Measurements from ENCODE around the gene KANK4.
A peak's percentile ranks its signal among the peaks of the same experiment; 100 is the strongest.

Gene KANK4

GRCh38 chr1:62304975-62305374 lies 14.3 kb downstream of the KANK4 start:
- no peaks in the 10 kb centered on the region for H3K9me3 Mint-ChIP-seq
- no peak overlapping the region for H3K4me3 Mint-ChIP-seq
- no peak for ATAC-seq (replicated peaks)
- no peaks in the 10 kb centered on the region for H3K4me1 Mint-ChIP-seq
- H3K36me3 Mint-ChIP-seq: no peaks in the 10 kb centered on the region
- H3K27me3 Mint-ChIP-seq: no peaks in the 10 kb centered on the region
- no peak for DNase-seq
- no peak overlapping the region for H3K27ac Mint-ChIP-seq

- no peaks in the 10 kb centered on the region for H3K4me1 Mint-ChIP-seq
- no peak overlapping the region for H3K4me3 Mint-ChIP-seq
- H3K36me3 Mint-ChIP-seq: no peaks in the 10 kb centered on the region
- ATAC-seq (replicated peaks) (no peak), DNase-seq (no peak)
- no peaks in the 10 kb centered on the region for H3K9me3 Mint-ChIP-seq
- no peak overlapping the region for H3K27ac Mint-ChIP-seq
- no peaks in the 10 kb centered on the region for H3K27me3 Mint-ChIP-seq
Observed at GRCh38 chr1:62304515-62304914, 14.7 kb downstream of the KANK4 start.

- Mint-ChIP-seq H3K4me3 (no peak overlapping the region), H3K27ac (no peak overlapping the region), H3K9me3 (no peaks in the 10 kb centered on the region), H3K27me3 (no peaks in the 10 kb centered on the region), H3K36me3 (no peaks in the 10 kb centered on the region), H3K4me1 (no peaks in the 10 kb centered on the region)
- DNase-seq (no peak), ATAC-seq (replicated peaks) (no peak)
Observed at GRCh38 chr1:62301726-62302390, 17.4 kb downstream of the KANK4 start.

- Mint-ChIP-seq H3K9me3 (no peaks in the 10 kb centered on the region), H3K27me3 (no peaks in the 10 kb centered on the region), H3K27ac (no peak overlapping the region), H3K4me1 (peaks cover 6 to 9% of the 10 kb centered on the region in 2 donors), H3K36me3 (no peaks in the 10 kb centered on the region), H3K4me3 (no peak overlapping the region)
- ATAC-seq (replicated peaks) (no peak), DNase-seq (no peak)
Observed at GRCh38 chr1:62299426-62300200, 19.6 kb downstream of the KANK4 start.

DNA sequence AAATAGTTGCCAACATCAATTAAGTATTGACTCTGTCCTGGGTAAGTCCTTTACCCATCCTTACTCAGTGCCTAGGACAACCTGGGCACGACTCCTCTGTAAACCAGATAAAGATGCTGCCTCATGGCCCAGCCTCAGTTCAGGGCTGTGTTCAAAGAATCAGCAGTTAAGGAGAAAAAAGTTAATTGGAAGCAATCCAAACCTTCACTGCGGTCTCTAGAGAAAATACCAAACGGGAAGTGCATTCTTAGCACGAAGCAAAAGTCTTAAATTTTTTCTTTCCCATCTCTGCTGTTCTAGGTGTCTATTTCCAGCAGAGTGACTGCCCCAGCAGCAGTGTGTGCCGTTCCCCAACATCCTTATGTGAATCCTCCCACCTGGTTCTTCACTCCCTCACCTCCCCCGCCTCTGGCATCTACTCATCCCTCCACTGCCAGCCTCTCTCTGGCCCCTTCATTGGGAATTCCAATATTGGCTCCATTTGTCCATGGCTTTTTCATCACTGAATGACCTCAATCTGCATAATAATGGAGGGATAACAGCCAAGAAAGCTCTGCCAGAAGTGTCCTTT lies 23.2 kb downstream of the KANK4 start:
- Mint-ChIP-seq H3K9me3 (no peaks in the 10 kb centered on the region), H3K4me3 (no peak overlapping the region), H3K4me1 (peaks cover 6 to 15% of the 10 kb centered on the region in 2 donors), H3K27ac (no peak overlapping the region), H3K27me3 (no peaks in the 10 kb centered on the region), H3K36me3 (no peaks in the 10 kb centered on the region)
- DNase-seq (no peak), ATAC-seq (replicated peaks) (peak; percentile 53 to 67)

DNA sequence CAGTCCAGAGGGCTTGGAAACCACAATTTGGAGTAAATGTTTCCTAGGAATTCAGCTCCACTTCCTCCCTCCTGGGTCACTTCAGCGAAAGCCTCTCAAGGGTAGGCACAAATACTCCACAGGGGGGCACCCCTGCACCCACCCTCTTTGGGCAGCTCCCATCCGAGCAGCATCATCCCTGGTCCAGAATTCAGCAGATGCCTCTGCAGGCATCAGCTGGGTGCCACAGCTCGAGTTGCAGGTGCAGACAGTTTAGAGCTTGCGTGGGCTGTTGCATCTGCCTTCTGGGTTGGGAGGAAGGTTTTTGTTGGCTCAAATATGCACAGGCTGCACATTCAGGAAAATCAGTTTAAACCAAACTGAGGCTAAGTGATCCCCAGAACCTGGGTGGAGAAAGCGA lies 25.0 kb downstream of the KANK4 start:
- DNase-seq: no peak
- no peaks in the 10 kb centered on the region for H3K27me3 Mint-ChIP-seq
- no peak for ATAC-seq (replicated peaks)
- H3K4me1 Mint-ChIP-seq: peaks cover 6 to 15% of the 10 kb centered on the region in 2 donors
- H3K4me3 Mint-ChIP-seq: no peak overlapping the region
- H3K36me3 Mint-ChIP-seq: no peaks in the 10 kb centered on the region
- H3K27ac Mint-ChIP-seq: no peak overlapping the region
- no peaks in the 10 kb centered on the region for H3K9me3 Mint-ChIP-seq

DNA sequence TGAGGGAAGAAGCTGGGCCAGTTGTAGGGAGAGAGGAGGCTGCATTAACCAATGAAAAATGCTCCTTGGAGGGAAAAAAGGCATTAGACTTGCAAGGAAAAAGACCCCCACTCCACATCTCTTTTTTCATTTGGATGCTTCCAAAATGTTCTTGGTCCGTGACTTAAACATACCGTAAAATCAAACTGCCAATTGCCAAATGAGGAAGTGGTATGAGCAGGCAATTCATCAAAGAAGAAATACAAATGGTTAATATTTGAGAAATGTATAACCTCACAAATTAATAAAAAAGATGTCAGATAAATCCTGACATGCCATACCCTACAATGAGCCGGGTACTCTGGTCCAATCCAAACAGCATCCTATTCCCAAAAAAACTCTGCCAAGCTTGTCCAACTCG lies 30.6 kb downstream of the KANK4 start:
- peaks cover 19 to 26% of the 10 kb centered on the region in 2 donors for H3K27me3 Mint-ChIP-seq

GRCh38 chr1:62288224-62288623 lies 31.0 kb downstream of the KANK4 start:
- Mint-ChIP-seq H3K9me3 (no peaks in the 10 kb centered on the region), H3K4me3 (no peak overlapping the region), H3K27me3 (peaks cover 19 to 26% of the 10 kb centered on the region in 2 donors), H3K36me3 (no peaks in the 10 kb centered on the region), H3K27ac (no peak overlapping the region), H3K4me1 (no peaks in the 10 kb centered on the region)
- ATAC-seq (replicated peaks) (no peak), DNase-seq (no peak)

More for the DNA sequence above, 30.6 kb downstream of the KANK4 start:
- Mint-ChIP-seq H3K27ac (no peak overlapping the region), H3K36me3 (no peaks in the 10 kb centered on the region), H3K4me1 (no peaks in the 10 kb centered on the region), H3K9me3 (no peaks in the 10 kb centered on the region), H3K4me3 (no peak overlapping the region)
- no peak for DNase-seq
- no peak for ATAC-seq (replicated peaks)

DNA sequence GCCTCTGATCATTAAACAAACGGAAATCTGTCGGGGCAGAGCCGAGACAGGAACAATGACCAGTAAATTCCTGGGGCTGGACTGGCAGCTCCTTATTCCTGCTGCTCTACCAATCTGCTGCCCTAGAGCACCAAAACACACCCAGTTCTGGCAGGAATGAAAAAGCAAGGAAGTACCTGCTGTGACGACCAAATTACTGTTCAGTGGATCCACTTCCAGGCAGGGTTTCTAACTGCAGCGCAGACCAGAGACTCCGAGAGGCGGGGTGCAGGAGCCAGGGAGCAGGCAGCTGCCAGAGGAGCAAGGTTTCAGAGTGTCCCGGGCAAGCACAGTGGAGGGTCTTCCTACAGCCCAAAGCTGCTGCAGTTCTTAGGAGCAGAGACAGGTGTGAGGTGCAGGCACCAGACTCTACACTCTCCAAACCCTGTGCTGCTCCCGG lies 32.4 kb downstream of the KANK4 start:
- peaks cover 19 to 26% of the 10 kb centered on the region in 2 donors for H3K27me3 Mint-ChIP-seq

GRCh38 chr1:62285984-62286785 lies 33.0 kb downstream of the KANK4 start:
- Mint-ChIP-seq H3K27me3 (peaks cover 19 to 26% of the 10 kb centered on the region in 2 donors), H3K4me1 (no peaks in the 10 kb centered on the region), H3K27ac (no peak overlapping the region), H3K36me3 (no peaks in the 10 kb centered on the region), H3K4me3 (no peak overlapping the region), H3K9me3 (no peaks in the 10 kb centered on the region)
- no peak for ATAC-seq (replicated peaks)
- no peak for DNase-seq

More for the DNA sequence above, 32.4 kb downstream of the KANK4 start:
- H3K36me3 Mint-ChIP-seq: no peaks in the 10 kb centered on the region
- H3K4me1 Mint-ChIP-seq: no peaks in the 10 kb centered on the region
- no peak overlapping the region for H3K4me3 Mint-ChIP-seq
- no peak overlapping the region for H3K27ac Mint-ChIP-seq
- H3K9me3 Mint-ChIP-seq: no peaks in the 10 kb centered on the region
- DNase-seq (no peak), ATAC-seq (replicated peaks) (peak in 1 of 2 donors; percentile 10)

GRCh38 chr1:62285440-62285839 lies 33.8 kb downstream of the KANK4 start:
- Mint-ChIP-seq H3K4me1 (no peaks in the 10 kb centered on the region), H3K27ac (no peak overlapping the region), H3K4me3 (no peak overlapping the region), H3K36me3 (no peaks in the 10 kb centered on the region), H3K27me3 (peaks cover 19 to 26% of the 10 kb centered on the region in 2 donors), H3K9me3 (peaks cover 0 to 2% of the 10 kb centered on the region in 2 donors)
- ATAC-seq (replicated peaks): no peak
- no peak for DNase-seq

DNA sequence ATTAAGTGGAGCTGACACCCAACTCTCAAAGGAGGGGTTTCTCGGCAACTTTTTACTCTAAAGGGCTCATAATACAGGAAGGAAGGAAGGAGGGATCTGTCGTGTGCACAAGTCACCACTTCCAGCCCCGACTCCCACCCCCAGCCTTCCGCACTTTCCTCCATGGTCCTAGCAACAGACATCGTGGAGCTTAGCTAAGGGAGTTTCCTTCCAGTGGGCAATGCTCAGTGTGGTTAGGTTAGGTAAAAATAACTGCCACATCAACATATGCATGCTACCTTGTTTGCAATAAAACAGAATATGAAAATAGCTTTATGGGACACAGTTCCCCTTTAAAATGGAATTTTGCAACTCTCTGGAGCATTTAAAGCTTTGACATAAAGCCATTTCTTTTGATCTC lies 35.2 kb downstream of the KANK4 start:
- no peak overlapping the region for H3K4me3 Mint-ChIP-seq
- no peak for ATAC-seq (replicated peaks)
- H3K36me3 Mint-ChIP-seq: no peaks in the 10 kb centered on the region
- H3K27ac Mint-ChIP-seq: no peak overlapping the region
- H3K4me1 Mint-ChIP-seq: no peaks in the 10 kb centered on the region
- DNase-seq: no peak
- H3K9me3 Mint-ChIP-seq: peaks cover 0 to 2% of the 10 kb centered on the region in 2 donors
- H3K27me3 Mint-ChIP-seq: peaks cover 19 to 31% of the 10 kb centered on the region in 2 donors

- Mint-ChIP-seq H3K27me3 (peaks cover 19 to 31% of the 10 kb centered on the region in 2 donors), H3K9me3 (peaks cover 0 to 2% of the 10 kb centered on the region in 2 donors), H3K27ac (no peak overlapping the region), H3K4me1 (no peaks in the 10 kb centered on the region), H3K4me3 (no peak overlapping the region), H3K36me3 (no peaks in the 10 kb centered on the region)
- DNase-seq (no peak), ATAC-seq (replicated peaks) (no peak)
Observed at GRCh38 chr1:62282909-62283755, 36.1 kb downstream of the KANK4 start.
